PC-9 (cell line): ENCODE results near the gene ZSWIM8. TPM values are rescaled to one million over a fixed set of nuclear protein-coding genes. Genes with fewer than 3 reads are reported as not detected.
A peak's percentile ranks its signal among the peaks of the same experiment; 100 is the strongest.

ENCODE experiments used
- BruUV-seq: library from RNA; stranded (reverse); fragments of 400-500 nt; replicated peaks from 2 replicates; lab custom pipeline; 2021; lab: Mats Ljungman, UMichigan
- CTCF ChIA-PET: fragments of 300-600 bp; sonication (Branson Sonifier 250); formaldehyde crosslinking; loops from one replicate; lab custom pipeline; 2022; ENCODE audit warnings: antibody characterized with exemption; lab: Charles Lee
- POLR2A ChIA-PET: fragments of 300-600 bp; sonication (Branson Sonifier 250); formaldehyde crosslinking; loops from one replicate; lab custom pipeline; 2022; ENCODE audit warnings: antibody characterized with exemption; ENCODE audit not compliant: unreplicated experiment; lab: Charles Lee
- DNase-seq, 2 experiments: peaks; one replicate each; pipeline versions ENCODE4 v3.0.0 to v3.0.0-alpha.2; 2015 to 2022; ENCODE audit warnings: mixed read lengths in 1 of 2
- H2AFZ ChIP-seq: fragments of 200-600 bp; sonication (generic); 2 replicates; pipeline ENCODE4 v1.8.1; 2017; ENCODE audit warnings: antibody characterized with exemption
- H3F3A ChIP-seq: fragments of 200-600 bp; sonication (generic); 2 replicates; pipeline ENCODE4 v1.8.1; 2017; ENCODE audit warnings: antibody characterized with exemption, mild to moderate bottlenecking, low read depth; ENCODE audit not compliant: insufficient read depth
- H3K27ac ChIP-seq: fragments of 200-600 bp; sonication (generic); 2 replicates; pipeline ENCODE4 v1.6.1; 2016; ENCODE audit warnings: mixed run types
- H3K27me3 ChIP-seq: fragments of 200-600 bp; sonication (generic); 2 replicates; pipeline ENCODE4 v1.6.1; 2016; ENCODE audit warnings: low read depth, mixed run types; ENCODE audit not compliant: insufficient read depth
- H3K36me3 ChIP-seq: fragments of 200-600 bp; sonication (generic); 2 replicates; pipeline ENCODE4 v1.6.1; 2016; ENCODE audit warnings: low read depth, mixed run types
- H3K4me1 ChIP-seq: fragments of 200-600 bp; sonication (generic); replicated peaks from 2 replicates; pipeline ENCODE4 v1.6.1; 2016; ENCODE audit warnings: mixed run types; ENCODE audit not compliant: insufficient read depth
- H3K4me2 ChIP-seq: fragments of 200-600 bp; sonication (generic); 2 replicates; pipeline ENCODE4 v1.6.1; 2017; ENCODE audit warnings: mixed run types
- H3K4me3 ChIP-seq: fragments of 200-600 bp; sonication (generic); 2 replicates; pipeline ENCODE4 v1.6.1; 2016; ENCODE audit warnings: mixed run types
- H3K79me2 ChIP-seq: fragments of 200-600 bp; sonication (generic); 2 replicates; pipeline ENCODE4 v1.6.1; 2017; ENCODE audit warnings: low read depth, mixed run types
- H3K9me2 ChIP-seq: fragments of 200-600 bp; sonication (generic); 2 replicates; pipeline ENCODE4 v1.8.1; 2017; ENCODE audit warnings: mild to moderate bottlenecking; ENCODE audit not compliant: insufficient read depth
- H3K9me3 ChIP-seq: fragments of 200-600 bp; sonication (generic); 2 replicates; pipeline ENCODE4 v1.8.1; 2016; ENCODE audit warnings: low read depth; ENCODE audit not compliant: insufficient read depth
- H4K20me1 ChIP-seq: fragments of 200-600 bp; sonication (generic); 2 replicates; pipeline ENCODE4 v1.8.1; 2017; ENCODE audit not compliant: insufficient read depth
- CTCF ChIP-seq: fragments of 200-600 bp; sonication (generic); conservative IDR thresholded peaks from 2 replicates; pipeline ENCODE4 v1.6.1; 2017; ENCODE audit warnings: mixed run types, antibody characterized with exemption, mild to moderate bottlenecking, moderate library complexity
- EZH2 ChIP-seq: fragments of 200-600 bp; sonication (generic); IDR thresholded peaks from 2 replicates; pipeline ENCODE4 v1.8.0; 2017; ENCODE audit warnings: antibody characterized with exemption, low read depth
- intact Hi-C: fragments of 100-400 bp; cut with micrococcal nuclease; formaldehyde crosslinking; loops from one replicate; pipeline ENCODE4 v1.10.0; 2022; ENCODE audit not compliant: unreplicated experiment
- total RNA-seq: library from RNA; stranded (reverse); gene quantifications from 2 replicates; pipeline ENCODE4 v1.2.3, GENCODE V29; 2021

The ZSWIM8 gene
- total RNA-seq, 1 experiment from 2014 or later = 49.2 TPM

DNA sequence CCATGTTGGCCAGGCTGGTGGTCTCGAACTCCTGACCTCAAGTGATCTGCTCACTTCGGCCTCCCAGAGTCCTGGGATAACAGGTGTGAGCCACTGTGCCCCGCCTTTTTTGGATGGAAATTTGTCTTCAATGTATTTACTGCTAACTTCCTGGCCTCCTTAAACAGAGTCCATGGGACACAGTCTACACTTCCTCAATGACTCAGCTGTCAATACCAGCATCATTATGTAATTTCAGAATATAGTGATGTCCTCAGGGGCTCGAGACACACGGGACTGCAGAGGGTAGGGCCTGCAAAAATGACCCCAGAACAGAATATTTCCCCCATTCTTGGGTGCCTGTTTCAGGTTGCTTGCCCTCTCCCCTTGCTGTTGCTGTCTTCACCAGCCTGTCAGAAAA lies 57.9 kb downstream of the ZSWIM8 start:
- peak overlapping the region; percentile 24 for H3K27ac ChIP-seq
- no TSS peak for BruUV-seq
- H3K4me2 ChIP-seq = no peak overlapping the region
- ChIA-PET CTCF (no interaction called here), POLR2A (interaction anchor here (0.6 kb wide), 1 partner anchor 27 kb away, joined by 3 read pairs; no protein-coding TSS in a partner anchor)
- H3K36me3 ChIP-seq = peaks cover 76% of the 10 kb centered on the region
- H3K79me2 ChIP-seq = peaks cover 21% of the 10 kb centered on the region; the same call in 1 of the 2 replicates
- H2AFZ ChIP-seq = no peak overlapping the region
- 0 out of 2 replicates have a peak, but pooled peaks cover 6% of the 10 kb centered on the region for H3K4me1 ChIP-seq
- H3K4me3 ChIP-seq = no peak overlapping the region
- intact Hi-C loops = no loop called here
- H3K27me3 ChIP-seq = no peaks in the 10 kb centered on the region
- H3K9me2 ChIP-seq = no peaks in the 10 kb centered on the region
- H4K20me1 ChIP-seq = peaks cover 71% of the 10 kb centered on the region
- no peaks in the 10 kb centered on the region for H3K9me3 ChIP-seq
- TF ChIP-seq CTCF (no peak), EZH2 (no peak)
- DNase-seq = peak in 1 of 2 experiments; percentile 58
- peaks cover 63% of the 10 kb centered on the region; the same call in 1 of the 2 replicates for H3F3A ChIP-seq

DNA sequence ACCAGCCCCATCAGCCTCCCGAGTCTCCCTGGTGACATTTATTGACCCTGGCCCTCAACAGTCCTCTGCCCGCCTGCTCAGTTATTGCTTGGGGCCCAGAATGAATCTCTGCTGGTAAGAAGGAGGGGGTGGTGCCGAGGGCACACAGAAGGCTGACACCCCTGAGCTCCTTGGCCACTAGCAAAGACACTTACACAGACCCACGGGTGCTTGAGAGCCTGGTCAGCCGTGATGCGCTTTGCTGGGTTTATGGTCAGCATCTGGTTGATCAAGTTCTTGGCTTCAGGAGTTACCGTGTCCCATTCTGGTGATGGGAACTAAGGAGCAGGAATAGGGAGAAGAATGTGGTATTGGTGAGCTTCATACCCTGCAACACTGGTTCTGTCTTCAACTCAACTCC lies 61.6 kb downstream of the ZSWIM8 start:
- Histone ChIP-seq H3K27me3 (no peaks in the 10 kb centered on the region), H3K4me2 (no peak overlapping the region), H2AFZ (no peak overlapping the region), H3K79me2 (peaks cover 29% of the 10 kb centered on the region; the same call in 1 of the 2 replicates), H3F3A (peaks cover 83% of the 10 kb centered on the region; the same call in 1 of the 2 replicates), H3K27ac (no peak overlapping the region), H3K4me3 (no peak overlapping the region), H3K9me3 (no peaks in the 10 kb centered on the region), H3K4me1 (0 out of 2 replicates have a peak, but pooled peaks cover 6% of the 10 kb centered on the region), H4K20me1 (peaks cover 66% of the 10 kb centered on the region), H3K9me2 (no peaks in the 10 kb centered on the region), H3K36me3 (peaks cover 59% of the 10 kb centered on the region)
- TF ChIP-seq CTCF = no peak
- ChIA-PET POLR2A (no interaction called here), CTCF (interaction anchor here (0.9 kb wide), 1 partner anchor 33 kb away, joined by 4 read pairs; no protein-coding TSS in a partner anchor)
- intact Hi-C loops = no loop called here
- no peak for DNase-seq
- no TSS peak for BruUV-seq

DNA sequence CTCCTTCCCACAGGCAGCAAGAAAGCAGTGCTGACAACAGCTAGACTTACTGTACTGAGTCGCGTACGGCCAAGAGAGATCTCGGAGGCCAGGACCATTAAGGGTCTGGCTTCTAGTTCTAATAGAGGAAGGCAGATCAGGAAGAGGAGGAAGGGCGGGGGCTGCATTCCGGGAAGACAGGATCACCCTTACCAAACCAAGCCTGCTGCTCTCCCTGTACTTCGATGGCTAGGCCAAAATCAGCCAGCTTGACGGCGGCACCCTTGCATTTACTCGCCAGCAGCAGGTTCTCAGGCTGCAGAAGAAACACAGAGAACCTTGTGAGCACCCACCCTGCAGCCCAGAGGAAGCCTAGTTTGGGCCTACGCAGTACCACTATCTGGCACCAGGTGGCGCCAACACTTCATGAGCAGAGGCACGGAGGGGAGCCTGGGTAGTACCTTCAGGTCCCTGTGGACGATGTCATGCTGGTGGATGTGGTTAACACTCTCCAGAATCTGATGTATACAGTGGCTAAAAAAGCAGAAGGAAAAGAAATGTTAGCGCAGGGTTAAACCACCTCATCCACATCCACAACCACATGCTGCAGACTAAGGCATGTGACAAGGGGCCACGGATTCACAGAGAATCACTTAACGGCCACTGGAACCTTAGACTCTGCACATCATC lies 63.5 kb downstream of the ZSWIM8 start:
- no peak overlapping the region for H3K27ac ChIP-seq
- peaks cover 69% of the 10 kb centered on the region for H4K20me1 ChIP-seq
- H3K4me1 ChIP-seq = no peaks in the 10 kb centered on the region
- no peaks in the 10 kb centered on the region for H3K27me3 ChIP-seq
- TF ChIP-seq CTCF = peak; percentile 100
- no peak for TF ChIP-seq EZH2
- no peaks in the 10 kb centered on the region for H3K9me2 ChIP-seq
- peaks cover 54% of the 10 kb centered on the region for H3K36me3 ChIP-seq
- no peaks in the 10 kb centered on the region for H3K9me3 ChIP-seq
- CTCF ChIA-PET = interaction anchor here (0.5 to 1.1 kb wide), 5 partner anchors 16 to 160 kb away, joined by 3 to 11 read pairs (median 4); partner anchors contain the start of gene CAMK2G
- no peak overlapping the region for H2AFZ ChIP-seq
- no peak overlapping the region for H3K4me2 ChIP-seq
- POLR2A ChIA-PET = no interaction called here
- peaks cover 44% of the 10 kb centered on the region; the same call in 1 of the 2 replicates for H3K79me2 ChIP-seq
- no peak overlapping the region for H3K4me3 ChIP-seq
- peaks cover 87% of the 10 kb centered on the region; the same call in 1 of the 2 replicates for H3F3A ChIP-seq
- intact Hi-C loops = loop anchor here (1.0 kb wide), 3 partner anchors 30 to 91 kb away; no protein-coding TSS in a partner anchor
- peak; percentile 66 to 82 for DNase-seq
- no TSS peak for BruUV-seq
